Colonic mucosa (tissue), 4 donors: ENCODE measurements around the gene NALCN. TPM values are rescaled to one million over a fixed set of nuclear protein-coding genes. Genes with fewer than 3 reads are reported as not detected.

ENCODE experiments used
- DNase-seq: peaks from one replicate; pipeline ENCODE4 v3.0.0-alpha.2; 2020
- H3K27ac ChIP-seq: fragments of 200-600 bp; one replicate; pipeline ENCODE4 v1.8.0; 2021
- H3K27me3 ChIP-seq: fragments of 200-600 bp; one replicate; pipeline ENCODE4 v1.8.0; 2021
- H3K36me3 ChIP-seq: fragments of 200-600 bp; one replicate; pipeline ENCODE4 v1.8.0; 2021
- H3K4me1 ChIP-seq: fragments of 200-600 bp; one replicate; pipeline ENCODE4 v1.8.0; 2021; ENCODE audit warnings: mild to moderate bottlenecking
- H3K4me3 ChIP-seq: fragments of 200-600 bp; one replicate; pipeline ENCODE4 v1.8.0; 2021
- H3K9ac ChIP-seq, 2 donors: one replicate each; pipeline ENCODE4 v1.7.0; 2013; ENCODE audit warnings: control low read depth in 2 of 2, low read depth in 2 of 2, low read length in 2 of 2
- H3K9me3 ChIP-seq: fragments of 200-600 bp; one replicate; pipeline ENCODE4 v1.8.0; 2021
- CTCF ChIP-seq: fragments of 200-600 bp; IDR thresholded peaks from one replicate; pipeline ENCODE4 v1.8.0; 2022; ENCODE audit warnings: antibody characterized with exemption, mild to moderate bottlenecking
- intact Hi-C: fragments of 100-400 bp; cut with DNase I; formaldehyde crosslinking; loops from one replicate; pipeline ENCODE4 v1.14.1; 2022
- total RNA-seq, 2 donors: library from RNA; stranded (reverse); fragmentation: NEBNext Ultra II Directional in 1 of 2; extraction: Animal tissue kit (Norgen Biotek cat#: 25700) in 1 of 2; gene quantifications; one replicate each; pipeline ENCODE4 v1.2.1, GENCODE V29; 2021
- donor health status: healthy.
- donor health status: DM: no; HTN: no; CAD: no.
- donor health status: DM: no; HTN: no; CAD: no.

The NALCN gene
- total RNA-seq, 2 donors from 2014 or later = 0.22 to 0.27 TPM

DNA sequence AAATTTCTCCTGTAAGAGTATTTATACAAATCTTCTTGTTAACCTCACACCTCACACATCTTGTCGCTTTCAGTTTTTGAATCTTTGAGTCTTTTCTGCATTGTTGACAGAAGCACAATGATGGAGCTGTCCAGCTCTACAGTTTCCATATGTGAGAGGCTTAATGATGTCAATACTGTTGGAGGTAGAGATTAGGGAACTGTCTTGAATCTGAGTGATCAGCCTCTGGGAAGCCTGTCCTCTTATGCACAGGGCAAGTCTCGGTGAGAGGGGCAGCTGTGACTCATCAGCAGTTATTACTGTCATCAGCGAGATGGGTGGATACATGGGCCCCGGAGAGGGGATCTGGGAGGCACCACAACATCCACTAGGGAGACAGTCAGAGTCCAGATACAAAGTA is 31.5 kb upstream of the NALCN start:
- intact Hi-C loops = no loop called here
- Histone ChIP-seq H3K27ac (no peak overlapping the region), H3K4me3 (no peak overlapping the region), H3K9me3 (no peaks in the 10 kb centered on the region), H3K4me1 (no peaks in the 10 kb centered on the region), H3K36me3 (no peaks in the 10 kb centered on the region), H3K9ac (no peak overlapping the region), H3K27me3 (no peaks in the 10 kb centered on the region)
- TF ChIP-seq CTCF = no peak
- no peak for DNase-seq

DNA sequence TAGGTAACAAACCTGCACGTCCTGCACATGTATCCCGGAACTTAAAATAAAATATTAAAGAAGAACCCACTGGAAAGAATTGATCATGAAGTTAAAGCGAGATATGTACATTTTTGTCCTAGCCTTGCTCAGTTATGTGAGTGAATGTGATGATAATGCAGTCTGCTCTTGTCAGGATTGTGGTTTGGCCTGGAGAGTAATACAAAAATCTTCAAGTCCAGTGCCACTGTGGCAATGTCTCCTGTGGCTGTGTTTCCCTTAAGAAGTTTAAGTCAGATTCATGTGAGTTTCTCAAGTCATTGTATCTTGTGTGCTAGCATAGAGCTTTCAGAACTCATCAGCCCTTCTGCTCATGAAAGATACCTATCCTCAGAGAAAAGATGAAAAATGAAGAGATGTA is 18.2 kb upstream of the NALCN start:
- no peaks in the 10 kb centered on the region for H3K9me3 ChIP-seq
- TF ChIP-seq CTCF = no peak
- H3K27me3 ChIP-seq = no peaks in the 10 kb centered on the region
- no peaks in the 10 kb centered on the region for H3K36me3 ChIP-seq
- no peak overlapping the region for H3K9ac ChIP-seq
- H3K4me3 ChIP-seq = no peak overlapping the region
- intact Hi-C loops = no loop called here
- no peak for DNase-seq
- H3K4me1 ChIP-seq = no peaks in the 10 kb centered on the region
- no peak overlapping the region for H3K27ac ChIP-seq

GRCh38 chr13:101433895-101434294 is 17.6 kb upstream of the NALCN start:
- H3K27me3 ChIP-seq = no peaks in the 10 kb centered on the region
- no peaks in the 10 kb centered on the region for H3K9me3 ChIP-seq
- H3K36me3 ChIP-seq = no peaks in the 10 kb centered on the region
- H3K4me1 ChIP-seq = no peaks in the 10 kb centered on the region
- no peak overlapping the region for H3K27ac ChIP-seq
- no peak overlapping the region for H3K9ac ChIP-seq
- H3K4me3 ChIP-seq = no peak overlapping the region
- intact Hi-C loops = no loop called here
- TF ChIP-seq CTCF = no peak
- no peak for DNase-seq

DNA sequence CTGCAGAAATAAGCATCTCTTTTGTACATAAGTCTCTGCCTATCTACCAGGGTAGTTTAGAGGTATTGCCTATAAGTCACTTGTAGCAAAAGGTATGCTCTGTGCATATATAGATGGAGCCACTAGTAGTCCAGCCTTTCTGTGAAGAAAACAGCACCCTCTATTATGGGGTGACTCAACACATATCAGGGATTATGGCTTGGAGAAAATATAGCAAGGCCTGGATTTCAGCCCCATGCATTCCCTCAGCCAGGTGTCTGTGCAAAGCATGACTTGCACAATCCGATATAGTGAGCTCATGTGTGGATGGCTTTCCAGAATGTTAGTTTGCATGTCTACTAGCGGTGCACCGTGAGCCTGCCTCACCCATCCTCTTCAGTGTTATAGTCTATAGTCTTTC is 13.4 kb upstream of the NALCN start:
- H3K27me3 ChIP-seq = no peaks in the 10 kb centered on the region
- no peak overlapping the region for H3K4me3 ChIP-seq
- TF ChIP-seq CTCF = no peak
- no peak overlapping the region for H3K27ac ChIP-seq
- no peaks in the 10 kb centered on the region for H3K9me3 ChIP-seq
- DNase-seq = no peak
- H3K36me3 ChIP-seq = no peaks in the 10 kb centered on the region
- intact Hi-C loops = no loop called here
- no peak overlapping the region for H3K9ac ChIP-seq
- no peaks in the 10 kb centered on the region for H3K4me1 ChIP-seq

- Histone ChIP-seq H3K27ac (no peak overlapping the region), H3K4me1 (no peaks in the 10 kb centered on the region), H3K9me3 (no peaks in the 10 kb centered on the region), H3K9ac (no peak overlapping the region), H3K36me3 (no peaks in the 10 kb centered on the region), H3K4me3 (no peak overlapping the region), H3K27me3 (no peaks in the 10 kb centered on the region)
- intact Hi-C loops = no loop called here
- no peak for DNase-seq
- no peak for TF ChIP-seq CTCF
Observed at GRCh38 chr13:101425623-101426022, 9.3 kb upstream of the NALCN start.

DNA sequence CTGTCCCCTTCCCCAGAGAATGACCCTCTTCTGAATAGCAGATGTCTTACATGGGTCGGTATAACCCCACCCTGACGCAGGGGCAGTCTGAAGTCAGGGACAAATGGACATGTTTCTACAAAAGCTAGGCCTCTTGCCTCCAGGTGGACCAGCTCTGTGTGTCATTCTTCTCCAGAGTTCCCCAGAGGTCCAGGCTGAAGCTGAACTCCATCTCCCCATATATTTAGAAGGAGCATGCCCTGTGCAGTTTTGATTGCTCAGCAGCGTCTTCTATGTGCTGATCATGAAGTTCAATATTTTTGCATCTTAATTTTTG is 8.8 kb upstream of the NALCN start:
- no peak overlapping the region for H3K9ac ChIP-seq
- no peaks in the 10 kb centered on the region for H3K27me3 ChIP-seq
- no peak for TF ChIP-seq CTCF
- DNase-seq = no peak
- no peak overlapping the region for H3K4me3 ChIP-seq
- H3K9me3 ChIP-seq = no peaks in the 10 kb centered on the region
- H3K27ac ChIP-seq = no peak overlapping the region
- H3K36me3 ChIP-seq = no peaks in the 10 kb centered on the region
- H3K4me1 ChIP-seq = no peaks in the 10 kb centered on the region
- intact Hi-C loops = no loop called here
